Stomach (tissue), 4 donors: ENCODE data around the gene MRPL14.

Experiments used
- CTCF ChIP-seq, 7 experiments: fragments of 450-650 bp in 4 of 7; fragments of 200-600 bp in 3 of 7; sonication (generic) in 3 of 7; IDR thresholded peaks; one replicate each; pipeline ENCODE4 v1.5.1; 2016 to 2019; ENCODE audit warnings: antibody characterized with exemption in 7 of 7, control low read depth in 2 of 7, mild to moderate bottlenecking in 1 of 7
- POLR2A ChIP-seq, 4 donors: fragments of 450-650 bp; IDR thresholded peaks; one replicate each; pipeline ENCODE4 v1.6.1; 2016; ENCODE audit warnings: antibody characterized with exemption in 4 of 4, control low read depth in 2 of 4, mild to moderate bottlenecking in 1 of 4, moderate library complexity in 1 of 4

- TF ChIP-seq POLR2A (IDR thresholded peaks at IDR 0.05) (no peak), CTCF (IDR thresholded peaks at IDR 0.05) (no peak)
Measured at GRCh38 chr6:44110966-44111365, 16.3 kb downstream of the MRPL14 start.
